HepG2 (cell line): ENCODE results near the gene PAFAH1B2. TPM values are rescaled to one million over a fixed set of nuclear protein-coding genes. Genes with fewer than 3 reads are reported as not detected.
A peak's percentile ranks its signal among the peaks of the same experiment; 100 is the strongest.

Source experiments
- AGO1 ChIP-seq: fragments of 200-400 bp; formaldehyde crosslinking; IDR thresholded peaks from 2 replicates; pipeline ENCODE4 v1.6.1; 2017; ENCODE audit warnings: mild to moderate bottlenecking, low read depth, low read length, moderate library complexity; ENCODE audit not compliant: poor library complexity, severe bottlenecking
- ARNT ChIP-seq: fragments of 450-650 bp; IDR thresholded peaks from 2 replicates; pipeline ENCODE4 v1.6.1; 2017
- BRD4 ChIP-seq: sonication (generic); formaldehyde crosslinking; IDR thresholded peaks from 2 replicates; pipeline ENCODE4 v1.4.0; 2020; ENCODE audit warnings: missing genetic modification reagents
- CBX1 ChIP-seq: IDR thresholded peaks from one replicate; pipeline ENCODE4 v1.6.1; 2016; ENCODE audit warnings: antibody characterized with exemption, low read depth
- CREB1 ChIP-seq, 2 experiments: fragments of 450-650 bp in 1 of 2; IDR thresholded peaks; 2 replicates each; pipeline ENCODE4 v1.6.1; 2016 to 2017; ENCODE audit warnings: control low read depth in 1 of 2, mild to moderate bottlenecking in 1 of 2, missing compliant biosample characterization in 1 of 2, missing genetic modification characterization in 1 of 2
- CSRNP1 ChIP-seq: sonication (generic); formaldehyde crosslinking; IDR thresholded peaks from 2 replicates; pipeline ENCODE4 v1.8.1; 2023; ENCODE audit warnings: mild to moderate bottlenecking, missing genetic modification reagents
- ETV5 ChIP-seq: IDR thresholded peaks from 2 replicates; pipeline ENCODE4 v1.6.1; 2018; ENCODE audit warnings: missing biosample characterization, missing genetic modification reagents, inconsistent platforms, borderline replicate concordance
- HOXA3 ChIP-seq: sonication (generic); formaldehyde crosslinking; IDR thresholded peaks from 2 replicates; pipeline ENCODE4 v1.5.0; 2020; ENCODE audit warnings: missing genetic modification reagents
- ISX ChIP-seq: sonication (generic); formaldehyde crosslinking; conservative IDR thresholded peaks from 2 replicates; pipeline ENCODE4 v1.5.0; 2020; ENCODE audit warnings: missing genetic modification reagents
- MXD4 ChIP-seq: IDR thresholded peaks from 2 replicates; pipeline ENCODE4 v1.6.1; 2016; ENCODE audit warnings: mild to moderate bottlenecking, missing biosample characterization, missing genetic modification reagents
- NAIF1 ChIP-seq: sonication (generic); formaldehyde crosslinking; IDR thresholded peaks from 2 replicates; pipeline ENCODE4 v1.5.0; 2020; ENCODE audit warnings: mild to moderate bottlenecking, missing genetic modification reagents, borderline replicate concordance
- PBX3 ChIP-seq: sonication (generic); formaldehyde crosslinking; IDR thresholded peaks from 2 replicates; pipeline ENCODE4 v1.8.1; 2023; ENCODE audit warnings: missing genetic modification reagents, inconsistent platforms, borderline replicate concordance
- SMARCC2 ChIP-seq: fragments of 450-650 bp; IDR thresholded peaks from 2 replicates; pipeline ENCODE4 v1.6.1; 2017; ENCODE audit warnings: antibody characterized with exemption, mild to moderate bottlenecking
- TCF7 ChIP-seq: sonication (generic); IDR thresholded peaks from 2 replicates; pipeline ENCODE4 v1.6.1; 2016; ENCODE audit warnings: antibody characterized with exemption, low read depth
- UBTF ChIP-seq: sonication (generic); formaldehyde crosslinking; IDR thresholded peaks from 2 replicates; pipeline ENCODE4 v1.4.0; 2020; ENCODE audit warnings: mild to moderate bottlenecking, missing genetic modification reagents
- ZEB1 ChIP-seq: IDR thresholded peaks from 2 replicates; pipeline ENCODE4 v1.6.1; 2012; ENCODE audit warnings: mild to moderate bottlenecking, low read depth, inconsistent platforms; ENCODE audit not compliant: insufficient replicate concordance
- ZFX ChIP-seq: sonication (generic); formaldehyde crosslinking; IDR thresholded peaks from 2 replicates; pipeline ENCODE4 v1.4.0; 2020; ENCODE audit warnings: mild to moderate bottlenecking, low read depth, missing genetic modification reagents, moderate library complexity
- ZNF354B ChIP-seq: sonication (generic); formaldehyde crosslinking; IDR thresholded peaks from 2 replicates; pipeline ENCODE4 v1.8.0; 2022; ENCODE audit warnings: mild to moderate bottlenecking, missing genetic modification reagents
- ZNF513 ChIP-seq: sonication (generic); formaldehyde crosslinking; conservative IDR thresholded peaks from 2 replicates; pipeline ENCODE4 v1.5.0; 2020; ENCODE audit warnings: missing genetic modification reagents
- ZNF562 ChIP-seq: sonication (generic); formaldehyde crosslinking; IDR thresholded peaks from 2 replicates; pipeline ENCODE4 v1.8.0; 2022; ENCODE audit warnings: missing genetic modification reagents, borderline replicate concordance
- ZNF775 ChIP-seq: sonication (generic); formaldehyde crosslinking; IDR thresholded peaks from 2 replicates; pipeline ENCODE4 v1.4.0; 2020; ENCODE audit warnings: missing genetic modification reagents, mild to moderate bottlenecking, moderate library complexity, borderline replicate concordance
- ZNF776 ChIP-seq: sonication (generic); formaldehyde crosslinking; IDR thresholded peaks from 2 replicates; pipeline ENCODE4 v1.4.0; 2020; ENCODE audit warnings: mild to moderate bottlenecking, missing genetic modification reagents
- ZNF878 ChIP-seq: sonication (generic); formaldehyde crosslinking; IDR thresholded peaks from 2 replicates; pipeline ENCODE4 v1.8.1; 2023; ENCODE audit warnings: mild to moderate bottlenecking, missing genetic modification reagents, moderate library complexity
- ZNF879 ChIP-seq: sonication (generic); formaldehyde crosslinking; IDR thresholded peaks from 2 replicates; pipeline ENCODE4 v1.8.1; 2023; ENCODE audit warnings: missing genetic modification reagents
- polyA plus RNA-seq, 8 experiments: library from polyadenylated mRNA; depleted of rRNA in 3 of 8; stranded (reverse) in 7 of 8; unstranded in 1 of 8; fragments of >200 nt; fragmentation: Illumina TruSeq in 4 of 8; extraction: Trizol in 4 of 8; gene quantifications; 2 replicates each; pipeline versions ENCODE4 v1.2.1 to v1.2.3, GENCODE V29; 2011 to 2016; ENCODE audit warnings: low read depth in 4 of 8, missing spikeins in 1 of 8, mixed read lengths in 1 of 8; ENCODE audit not compliant: insufficient read depth in 1 of 8
- total RNA-seq, 5 experiments: library from RNA; depleted of rRNA; stranded (reverse); fragments of >200 nt; fragmentation: Illumina TruSeq; extraction: Trizol; gene quantifications; 2 replicates each; pipeline ENCODE4 v1.2.3, GENCODE V29; 2016; ENCODE audit warnings: low read depth in 1 of 5

The PAFAH1B2 gene
- total and polyA plus RNA-seq, 2 of the 13 experiments (the other 11 are each of a cell fraction or from before 2014, with no cell fraction given), result 28.8 to 104 TPM

GRCh38 chr11:117097389-117098268 lies 46.5 kb upstream of the PAFAH1B2 start (continued):
- TF ChIP-seq CSRNP1, result no peak
- TF ChIP-seq MXD4, result no peak
- TF ChIP-seq ZNF513, result no peak
- TF ChIP-seq ZNF878, result no peak
- TF ChIP-seq ZNF879, result no peak
- TF ChIP-seq ZEB1, result no peak
- no peak for TF ChIP-seq CBX1
- no peak for TF ChIP-seq ISX (CRISPR knock-in tag)
- TF ChIP-seq SMARCC2, result no peak
- TF ChIP-seq ZFX, result peak; percentile 37; the same call in 1 of the 2 replicates
- no peak; the same call in 1 of the 2 replicates for TF ChIP-seq ZNF776 (CRISPR knock-in tag)
- no peak for TF ChIP-seq NAIF1
- no peak for TF ChIP-seq ETV5 (CRISPR knock-in tag)
- TF ChIP-seq CREB1 (IDR thresholded peaks at IDR 0.05), result no peak
- no peak for TF ChIP-seq CREB1 (CRISPR knock-in tag; IDR thresholded peaks at IDR 0.05)
- peak; percentile 60; the same call in 1 of the 2 replicates for TF ChIP-seq UBTF
- TF ChIP-seq PBX3 (CRISPR knock-in tag), result no peak
- TF ChIP-seq ZNF354B (CRISPR knock-in tag), result no peak
- TF ChIP-seq ZNF775 (CRISPR knock-in tag), result no peak
- no peak for TF ChIP-seq BRD4 (CRISPR knock-in tag)
- TF ChIP-seq AGO1, result no peak
- no peak for TF ChIP-seq HOXA3
- no peak for TF ChIP-seq TCF7
- no peak for TF ChIP-seq ARNT
- TF ChIP-seq ZNF562, result no peak
